Measurements from ENCODE around the gene SFRP5. TPM values are rescaled to one million over a fixed set of nuclear protein-coding genes. Genes with fewer than 3 reads are reported as not detected.

SFRP5 gene
- total RNA-seq, 1 experiment from 2014 or later: not detected

GRCh38 chr10:97778452-97779302 lies 6.9 kb upstream of the SFRP5 start:
- ATAC-seq (no peak), DNase-seq (ENCODE audit: low read depth, low spot score) (no peak)
- no peaks in the 10 kb centered on the region for H3K9me3 ChIP-seq (ENCODE audit: control insufficient read depth in 1 of 2, insufficient read depth in 1 of 2, low read depth in 1 of 2, low read length in 2 of 2)
- intact Hi-C loops (cut with micrococcal nuclease): no loop called here
- ChIA-PET RAD21 (ENCODE audit: low non-redundant PET in 1 of 2, low total read pairs in 2 of 2, uncharacterized antibody in 2 of 2, unreplicated experiment in 2 of 2) (no interaction called here), POLR2A (no interaction called here), CTCF (no interaction called here)
- no peak overlapping the region for H3K4me3 ChIP-seq (replicated peaks in 1 of 2; ENCODE audit: low read depth in 1 of 2, low read length in 2 of 2)
- no peaks in the 10 kb centered on the region for H3K27me3 ChIP-seq (ENCODE audit: insufficient read depth, low read length)
- H2AFZ ChIP-seq (ENCODE audit: low read depth, low read length, poor library complexity, severe bottlenecking): no peak overlapping the region
- TF ChIP-seq POLR2AphosphoS5 (IDR thresholded peaks at IDR 0.05; ENCODE audit: low read depth, low read length) (no peak), YY1 (IDR thresholded peaks at IDR 0.05; ENCODE audit: extremely low read depth, insufficient replicate concordance, low read depth, low read length) (no peak), RAD21 (IDR thresholded peaks at IDR 0.05; ENCODE audit: low read depth) (no peak), TCF7L2 (IDR thresholded peaks at IDR 0.05; ENCODE audit: borderline replicate concordance, extremely low read depth, insufficient read depth, insufficient read length) (no peak)
- BruUV-seq (replicated peaks): no TSS peak
- no peaks in the 10 kb centered on the region for H3K79me2 ChIP-seq (ENCODE audit: insufficient read depth, low read length)
- H3K4me2 ChIP-seq (ENCODE audit: low read length): no peak overlapping the region
- H3K4me1 ChIP-seq (ENCODE audit: control insufficient read depth in 1 of 2, insufficient read depth in 2 of 2, low read length in 2 of 2): no peaks in the 10 kb centered on the region
- no peaks in the 10 kb centered on the region for H3K36me3 ChIP-seq (ENCODE audit: control insufficient read depth in 1 of 2, insufficient read depth in 2 of 2, low read length in 2 of 2)
- no peak overlapping the region for H3K9ac ChIP-seq (ENCODE audit: low read length)
- H3K9me2 ChIP-seq (ENCODE audit: insufficient read depth): no peaks in the 10 kb centered on the region
- no peaks in the 10 kb centered on the region for H4K20me1 ChIP-seq (ENCODE audit: insufficient read depth)
- no peak overlapping the region for H3K27ac ChIP-seq (ENCODE audit: low read depth, low read length)

GRCh38 chr10:97777143-97777542 lies 5.3 kb upstream of the SFRP5 start:
- Histone ChIP-seq H3K36me3 (ENCODE audit: control insufficient read depth in 1 of 2, insufficient read depth in 2 of 2, low read length in 2 of 2) (no peaks in the 10 kb centered on the region), H3K27me3 (ENCODE audit: insufficient read depth, low read length) (no peaks in the 10 kb centered on the region), H3K9ac (ENCODE audit: low read length) (no peak overlapping the region), H3K9me3 (ENCODE audit: control insufficient read depth in 1 of 2, insufficient read depth in 1 of 2, low read depth in 1 of 2, low read length in 2 of 2) (no peaks in the 10 kb centered on the region), H3K79me2 (ENCODE audit: insufficient read depth, low read length) (no peaks in the 10 kb centered on the region), H3K9me2 (ENCODE audit: insufficient read depth) (no peaks in the 10 kb centered on the region), H3K27ac (ENCODE audit: low read depth, low read length) (no peak overlapping the region), H3K4me1 (ENCODE audit: control insufficient read depth in 1 of 2, insufficient read depth in 2 of 2, low read length in 2 of 2) (no peaks in the 10 kb centered on the region), H3K4me3 (replicated peaks in 1 of 2; ENCODE audit: low read depth in 1 of 2, low read length in 2 of 2) (no peak overlapping the region), H2AFZ (ENCODE audit: low read depth, low read length, poor library complexity, severe bottlenecking) (no peak overlapping the region), H4K20me1 (ENCODE audit: insufficient read depth) (no peaks in the 10 kb centered on the region), H3K4me2 (ENCODE audit: low read length) (no peak overlapping the region)
- ChIA-PET RAD21 (ENCODE audit: low non-redundant PET in 1 of 2, low total read pairs in 2 of 2, uncharacterized antibody in 2 of 2, unreplicated experiment in 2 of 2) (no interaction called here), POLR2A (no interaction called here), CTCF (no interaction called here)
- intact Hi-C loops (cut with micrococcal nuclease): no loop called here
- ATAC-seq (no peak), DNase-seq (ENCODE audit: low read depth, low spot score) (no peak)
- no TSS peak for BruUV-seq (replicated peaks)
- TF ChIP-seq MAX (IDR thresholded peaks at IDR 0.05) (no peak), ZFX (IDR thresholded peaks at IDR 0.05) (no peak), POLR2AphosphoS5 (IDR thresholded peaks at IDR 0.05; ENCODE audit: low read depth, low read length) (no peak), EZH2 (IDR thresholded peaks at IDR 0.05) (no peak), ELF1 (IDR thresholded peaks at IDR 0.05; ENCODE audit: borderline replicate concordance, low read depth) (no peak), REST (IDR thresholded peaks at IDR 0.05; ENCODE audit: low read depth) (no peak), POLR2A (IDR thresholded peaks at IDR 0.05; ENCODE audit: borderline replicate concordance, extremely low read depth, insufficient read depth, insufficient read length) (no peak), CEBPB (IDR thresholded peaks at IDR 0.05; ENCODE audit: low read depth) (no peak), RAD21 (IDR thresholded peaks at IDR 0.05; ENCODE audit: low read depth) (no peak), TCF7L2 (IDR thresholded peaks at IDR 0.05; ENCODE audit: borderline replicate concordance, extremely low read depth, insufficient read depth, insufficient read length) (no peak), ZNF274 (IDR thresholded peaks at IDR 0.05; ENCODE audit: low read depth, low read length) (no peak), CBX3 (IDR thresholded peaks at IDR 0.05; ENCODE audit: low read depth) (no peak)
- TF ChIP-seq, protein P1, sequence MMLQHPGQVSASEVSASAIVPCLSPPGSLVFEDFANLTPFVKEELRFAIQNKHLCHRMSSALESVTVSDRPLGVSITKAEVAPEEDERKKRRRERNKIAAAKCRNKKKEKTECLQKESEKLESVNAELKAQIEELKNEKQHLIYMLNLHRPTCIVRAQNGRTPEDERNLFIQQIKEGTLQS (IDR thresholded peaks at IDR 0.05): no peak

Measured in HCT116 (cell line).